ENCODE data around the gene KIN.

The KIN gene

GRCh38 chr10:7705341-7705740, 82.5 kb downstream of the KIN start:
- H3K4me3 ChIP-seq (replicated peaks; ENCODE audit: low read depth, low read length): no peak overlapping the region
- no peak for DNase-seq (ENCODE audit: low read depth)
- no peak for TF ChIP-seq CTCF (IDR thresholded peaks at IDR 0.05; ENCODE audit: low read length, missing control alignments)

DNA sequence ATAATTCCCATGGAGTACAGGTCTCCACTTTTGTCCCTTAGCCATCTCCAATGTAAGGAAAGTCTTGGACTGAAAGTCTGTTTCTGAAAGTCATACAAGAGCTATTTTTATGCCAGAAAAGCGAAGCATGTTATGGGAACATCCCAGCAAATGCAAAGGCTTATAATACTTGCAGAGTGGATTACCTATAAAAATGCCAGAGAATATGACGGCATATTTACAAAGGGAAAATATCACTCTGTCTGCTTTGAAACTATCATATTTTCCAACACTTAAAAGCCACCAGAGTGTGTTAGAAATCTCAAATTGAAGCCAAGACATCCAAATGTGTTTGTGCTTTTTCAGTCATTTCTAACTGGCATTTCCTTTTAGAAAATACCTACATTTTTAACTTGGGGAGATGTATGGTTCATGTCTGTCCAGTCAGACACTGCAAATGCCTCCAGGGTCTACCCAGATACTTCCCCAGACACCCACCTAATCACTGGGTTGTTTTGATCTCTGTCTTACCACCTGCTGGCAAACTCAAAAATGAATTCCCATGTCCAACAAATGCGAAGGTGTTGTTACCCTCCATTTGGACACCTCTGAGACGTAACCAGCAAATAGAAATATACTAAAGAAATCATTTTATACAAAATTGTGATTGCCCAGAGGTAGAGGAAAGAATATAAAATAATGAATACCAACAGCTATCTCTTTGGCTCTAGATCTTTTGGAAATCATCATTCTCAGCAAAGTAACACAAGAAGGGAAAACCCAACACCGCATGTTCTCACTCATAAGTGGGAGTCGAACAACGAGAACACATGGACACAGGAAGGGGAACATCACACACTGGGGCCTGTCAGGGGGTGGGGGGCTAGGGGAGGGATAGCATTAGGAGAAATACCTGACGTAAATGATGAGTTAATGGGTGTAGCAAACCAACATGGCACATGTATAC, 83.4 kb downstream of the KIN start:
- DNase-seq (ENCODE audit: low read depth): no peak
- H3K4me3 ChIP-seq (replicated peaks; ENCODE audit: low read depth, low read length): no peak overlapping the region
- TF ChIP-seq CTCF (IDR thresholded peaks at IDR 0.05; ENCODE audit: low read length, missing control alignments): no peak

DNA sequence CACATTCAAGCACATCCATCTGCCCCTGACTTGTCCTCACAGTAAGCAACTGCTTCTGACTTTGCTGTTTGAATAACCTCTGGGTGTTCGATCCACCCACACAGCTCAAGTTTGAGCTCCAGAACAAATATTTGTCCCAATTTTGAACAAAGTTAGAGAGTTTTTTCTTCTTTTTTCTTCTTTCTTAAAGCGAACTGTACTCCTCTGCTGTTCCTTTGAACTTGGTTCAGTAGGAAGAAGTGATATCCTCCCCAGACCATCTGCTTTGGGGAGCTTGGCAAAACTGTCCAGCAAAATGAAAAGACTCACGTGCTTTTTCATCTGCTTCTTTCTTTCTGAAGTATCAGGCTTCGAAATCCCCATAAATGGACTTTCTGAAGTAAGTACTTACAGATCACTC, 84.7 kb downstream of the KIN start, which contains the start of gene ITIH2:
Gene ITIH2 (plus strand): TSS at position 177 of the 400 bp plus-strand sequence. CDS start 119 bp downstream, at position 296.
- TF ChIP-seq CTCF (IDR thresholded peaks at IDR 0.05; ENCODE audit: low read length, missing control alignments): no peak
- H3K4me3 ChIP-seq (replicated peaks; ENCODE audit: low read depth, low read length): no peak within 1 kb of the TSS
- no peak for DNase-seq (ENCODE audit: low read depth)

DNA sequence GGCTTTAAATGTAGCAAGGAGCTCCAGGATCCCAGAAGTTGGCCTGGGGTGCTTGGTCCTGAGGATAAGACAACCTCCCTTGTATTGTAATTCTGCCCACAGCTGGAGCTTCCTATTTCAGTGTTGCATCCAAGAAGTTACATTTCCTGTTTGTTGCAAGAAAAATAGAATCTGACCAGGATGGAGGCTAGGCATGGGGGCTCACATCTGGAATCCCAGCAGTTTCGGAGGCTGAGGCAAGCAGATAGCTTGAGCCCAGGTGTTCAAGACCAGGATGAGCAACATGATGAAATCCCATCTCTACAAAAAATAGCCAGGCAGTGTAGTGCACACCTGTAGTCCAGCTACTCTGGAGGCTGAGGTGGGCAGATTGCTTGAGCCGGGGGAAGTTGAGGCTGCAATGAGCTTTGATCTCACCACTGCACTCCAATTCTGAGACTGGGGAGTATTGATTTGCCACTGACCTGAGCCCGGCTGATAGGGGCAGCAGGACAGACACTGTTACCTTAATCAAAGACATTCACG, 85.4 kb downstream of the KIN start:
- H3K4me3 ChIP-seq (replicated peaks; ENCODE audit: low read depth, low read length): no peak overlapping the region
- no peak for DNase-seq (ENCODE audit: low read depth)
- no peak for TF ChIP-seq CTCF (IDR thresholded peaks at IDR 0.05; ENCODE audit: low read length, missing control alignments)

- no peak overlapping the region for H3K4me3 ChIP-seq (replicated peaks; ENCODE audit: low read depth, low read length)
- no peak for DNase-seq (ENCODE audit: low read depth)
- no peak for TF ChIP-seq CTCF (IDR thresholded peaks at IDR 0.05; ENCODE audit: low read length, missing control alignments)
Measured at GRCh38 chr10:7701158-7701742, 86.5 kb downstream of the KIN start.
